Activated naive CD4-positive, alpha-beta T cell treated with anti-CD3 and anti-CD28 coated beads, Interleukin-2, amount 50 U/mL, for 72 hours (primary cell): ENCODE data around the gene PRELID3B. TPM values are rescaled to one million over a fixed set of nuclear protein-coding genes. Genes with fewer than 3 reads are reported as not detected.

Experiments
- total RNA-seq, 2 donors: library from RNA; stranded (reverse); gene quantifications; one replicate each; pipeline ENCODE4 v1.2.3, GENCODE V29; 2022

Gene PRELID3B
- total RNA-seq, 2 donors from 2014 or later = 118 to 170 TPM

Other genes starting within 250 kb of the PRELID3B start
- 1 to 10 TPM; 3.0 to 3.4 TPM for gene GNAS-AS1, start 191.9 kb downstream of the PRELID3B start, total RNA-seq
- gene GNAS, start 190.1 kb downstream of the PRELID3B start, total RNA-seq = 100 to 1,000 TPM; 624 to 863 TPM
- 100 to 1,000 TPM; 123 to 159 TPM for gene NELFCD, start 61.5 kb downstream of the PRELID3B start, total RNA-seq
- gene CTSZ, start 35.5 kb downstream of the PRELID3B start, total RNA-seq = 10 to 100 TPM; 36.3 to 37.1 TPM
- gene TUBB1, start 23.4 kb downstream of the PRELID3B start, total RNA-seq = under 1 TPM in 1 of 2 donors, not detected in 1; 0.09 TPM
- gene ATP5F1E, start 10.5 kb downstream of the PRELID3B start, total RNA-seq = 10 to 100 TPM; 63.2 to 76.7 TPM
- gene ZNF831, start 121.0 kb upstream of the PRELID3B start, total RNA-seq = 10 to 100 TPM in 1 of 2 donors, 1 to 10 TPM in 1; 6.6 to 12.7 TPM